WTC11 (cell line): ENCODE measurements around the gene CACHD1.

Experiments
- CTCF ChIP-seq: fragments of 200-600 bp; IDR thresholded peaks from 2 replicates; pipeline ENCODE4 v1.8.0; 2022; ENCODE audit warnings: antibody characterized with exemption
- E2F1 ChIP-seq: sonication (generic); formaldehyde crosslinking; IDR thresholded peaks from 2 replicates; pipeline ENCODE4 v1.8.0; 2022; ENCODE audit warnings: mild to moderate bottlenecking, missing genetic modification reagents
- FOXJ3 ChIP-seq: sonication (generic); formaldehyde crosslinking; IDR thresholded peaks from 2 replicates; pipeline ENCODE4 v1.9.0; 2021; ENCODE audit warnings: missing genetic modification reagents, mild to moderate bottlenecking, borderline replicate concordance
- MAX ChIP-seq: sonication (generic); formaldehyde crosslinking; IDR thresholded peaks from 2 replicates; pipeline ENCODE4 v1.8.0; 2022; ENCODE audit warnings: mild to moderate bottlenecking, missing genetic modification reagents
- MLX ChIP-seq: sonication (generic); formaldehyde crosslinking; IDR thresholded peaks from 2 replicates; pipeline ENCODE4 v1.8.1; 2023; ENCODE audit warnings: mild to moderate bottlenecking, missing genetic modification reagents, moderate library complexity
- SP1 ChIP-seq: sonication (generic); formaldehyde crosslinking; conservative IDR thresholded peaks from 2 replicates; pipeline ENCODE4 v1.8.1; 2022; ENCODE audit warnings: missing genetic modification reagents
- TP53 ChIP-seq: sonication (generic); formaldehyde crosslinking; IDR thresholded peaks from 2 replicates; pipeline ENCODE4 v1.8.1; 2023; ENCODE audit warnings: mild to moderate bottlenecking, missing genetic modification reagents
- USF1 ChIP-seq: sonication (generic); formaldehyde crosslinking; IDR thresholded peaks from 2 replicates; pipeline ENCODE4 v1.8.0; 2022; ENCODE audit warnings: mild to moderate bottlenecking, missing genetic modification reagents
- USF2 ChIP-seq: sonication (generic); formaldehyde crosslinking; IDR thresholded peaks from 2 replicates; pipeline ENCODE4 v1.8.1; 2023; ENCODE audit warnings: mild to moderate bottlenecking, missing genetic modification reagents, moderate library complexity
- ZNF121 ChIP-seq: sonication (generic); formaldehyde crosslinking; IDR thresholded peaks from 2 replicates; pipeline ENCODE4 v1.8.0; 2023; ENCODE audit warnings: missing genetic modification reagents

GRCh38 chr1:64675718-64676345 is 205.9 kb downstream of the CACHD1 start:
- TF ChIP-seq CTCF (peak; percentile 64), FOXJ3 (CRISPR knock-in tag) (no peak), MAX (CRISPR knock-in tag) (no peak), E2F1 (no peak), ZNF121 (CRISPR knock-in tag) (no peak), USF2 (CRISPR knock-in tag) (no peak), TP53 (CRISPR knock-in tag) (no peak), USF1 (CRISPR knock-in tag) (no peak), SP1 (no peak), MLX (CRISPR knock-in tag) (no peak)
